IPS-18c (cell line): ENCODE results near the gene ACADL.
"Not testable (repeated sequence)": the region's sequence is repeated elsewhere in the genome, so short reads cannot be mapped to it uniquely, and the experiment has no call there.

Source experiments
- H3K4me3 ChIP-seq: 2 replicates; pipeline ENCODE4 v1.7.0; 2013; ENCODE audit warnings: low read depth, mild to moderate bottlenecking, low read length, moderate library complexity; ENCODE audit not compliant: insufficient read depth
- H3K9me3 ChIP-seq: one replicate; pipeline ENCODE4 v1.6.1; 2013; ENCODE audit warnings: mild to moderate bottlenecking, low read length, moderate library complexity; ENCODE audit not compliant: control insufficient read depth, insufficient read depth

ACADL gene

GRCh38 chr2:210180477-210180876 lies 44.8 kb downstream of the ACADL start:
- peaks cover 3% of the 10 kb centered on the region for H3K9me3 ChIP-seq
- H3K4me3 ChIP-seq: no peak overlapping the region

DNA sequence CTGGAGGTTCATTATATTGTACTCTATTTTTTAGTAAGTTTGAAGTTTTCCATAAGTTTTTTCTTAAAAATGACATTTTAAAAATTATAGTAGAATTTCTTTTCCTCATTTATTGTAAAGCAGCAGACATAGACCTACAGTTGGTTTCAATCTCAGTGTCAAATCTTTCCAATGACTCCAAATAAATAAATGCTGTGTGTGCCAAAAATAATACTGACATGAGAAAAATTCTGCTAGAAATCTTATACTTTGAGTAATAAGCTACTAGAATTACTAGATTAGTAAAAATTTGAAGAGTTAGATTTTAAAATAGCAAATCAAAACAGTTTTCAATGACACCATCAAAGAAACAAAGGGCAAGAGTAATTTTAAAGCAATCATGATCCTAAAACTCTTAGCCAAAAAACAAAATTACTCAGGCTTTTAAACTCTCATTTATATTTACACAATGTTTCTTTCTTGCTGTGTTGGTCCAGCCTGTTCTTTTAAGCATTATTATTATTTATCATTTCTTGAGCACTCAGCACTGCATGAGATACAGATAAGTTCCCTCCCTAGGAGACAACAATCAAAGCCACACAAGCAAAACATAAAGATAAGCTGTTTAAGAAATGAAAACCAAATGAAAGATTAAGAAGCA lies 45.8 kb downstream of the ACADL start:
- no peaks in the 10 kb centered on the region for H3K9me3 ChIP-seq
- no peak overlapping the region for H3K4me3 ChIP-seq

DNA sequence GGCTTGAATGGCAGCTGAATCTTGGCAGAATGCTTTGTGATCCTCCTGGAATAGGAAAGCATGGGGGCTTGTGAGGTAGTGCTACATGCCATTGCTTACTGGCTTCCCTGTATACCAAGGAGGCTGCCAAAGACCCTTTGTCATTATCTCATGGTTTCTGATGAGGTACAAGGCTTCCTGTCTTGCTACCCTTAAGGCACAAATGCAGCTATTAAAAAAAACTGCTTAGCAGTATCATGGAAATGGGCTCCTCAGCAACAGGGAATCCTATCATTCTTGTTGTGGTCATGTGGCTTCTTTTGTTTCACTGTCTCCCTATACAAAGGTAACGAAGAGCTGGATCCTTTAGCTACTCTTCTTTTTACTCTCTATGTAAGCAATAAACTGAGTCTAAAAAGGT lies 47.5 kb downstream of the ACADL start:
- Histone ChIP-seq H3K9me3 (no peaks in the 10 kb centered on the region), H3K4me3 (no peak overlapping the region)

- not testable (repeated sequence) for H3K4me3 ChIP-seq, H3K9me3 ChIP-seq
Observed at GRCh38 chr2:210177115-210177514, 48.1 kb downstream of the ACADL start.

GRCh38 chr2:210174086-210174485 lies 51.2 kb downstream of the ACADL start:
- H3K4me3 ChIP-seq: no peak overlapping the region
- no peaks in the 10 kb centered on the region for H3K9me3 ChIP-seq

DNA sequence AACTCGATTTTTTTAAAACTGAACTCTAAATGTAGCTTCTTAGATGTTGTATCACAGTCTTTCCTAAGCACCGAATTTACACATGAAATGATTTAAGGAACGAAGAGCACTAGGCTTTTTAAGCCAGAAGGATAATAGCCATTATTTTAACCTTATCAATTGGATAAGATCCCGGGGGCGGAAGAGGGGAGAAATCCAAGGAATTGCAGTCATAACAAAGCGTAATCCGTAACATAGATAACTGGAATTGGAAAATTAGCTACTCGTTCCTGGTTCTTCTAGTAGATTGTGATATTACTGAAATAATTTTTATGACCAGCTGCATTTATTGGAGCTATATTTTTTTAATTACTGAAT lies 53.0 kb downstream of the ACADL start:
- H3K4me3 ChIP-seq: peak overlapping the region; percentile 68; the same call in 1 of the 2 replicates
- H3K9me3 ChIP-seq: no peaks in the 10 kb centered on the region

- no peaks in the 10 kb centered on the region for H3K9me3 ChIP-seq
- peak within 1 kb of the TSS; percentile 91 for H3K4me3 ChIP-seq
Observed at GRCh38 chr2:210171309-210172218, 53.7 kb downstream of the ACADL start, which contains the start of gene KANSL1L. KANSL1L (minus strand) TSS chr2:210171409; CDS start chr2:210154582, 16,827 bp downstream.

- H3K4me3 ChIP-seq: peak overlapping the region; percentile 91
- H3K9me3 ChIP-seq: no peaks in the 10 kb centered on the region
Observed at GRCh38 chr2:210170446-210171303, 54.6 kb downstream of the ACADL start.

DNA sequence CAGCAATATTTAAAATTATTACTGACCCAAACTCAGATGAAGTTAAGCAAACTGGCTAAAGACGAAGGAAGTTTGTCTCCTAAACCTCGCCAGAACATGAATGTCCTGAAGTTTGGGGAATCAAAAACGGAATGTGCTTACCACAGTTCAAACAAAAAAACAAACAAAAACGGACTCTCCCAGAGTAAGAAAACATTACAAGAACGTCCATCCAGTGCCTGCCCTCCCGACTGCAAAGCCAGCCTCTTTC lies 55.1 kb downstream of the ACADL start:
- Histone ChIP-seq H3K4me3 (peak overlapping the region; percentile 91), H3K9me3 (no peaks in the 10 kb centered on the region)

- Histone ChIP-seq H3K4me3 (peak overlapping the region; percentile 91), H3K9me3 (no peaks in the 10 kb centered on the region)
Observed at GRCh38 chr2:210169516-210170195, 55.6 kb downstream of the ACADL start.

GRCh38 chr2:210167227-210167626 lies 58.0 kb downstream of the ACADL start:
- no peak overlapping the region for H3K4me3 ChIP-seq

DNA sequence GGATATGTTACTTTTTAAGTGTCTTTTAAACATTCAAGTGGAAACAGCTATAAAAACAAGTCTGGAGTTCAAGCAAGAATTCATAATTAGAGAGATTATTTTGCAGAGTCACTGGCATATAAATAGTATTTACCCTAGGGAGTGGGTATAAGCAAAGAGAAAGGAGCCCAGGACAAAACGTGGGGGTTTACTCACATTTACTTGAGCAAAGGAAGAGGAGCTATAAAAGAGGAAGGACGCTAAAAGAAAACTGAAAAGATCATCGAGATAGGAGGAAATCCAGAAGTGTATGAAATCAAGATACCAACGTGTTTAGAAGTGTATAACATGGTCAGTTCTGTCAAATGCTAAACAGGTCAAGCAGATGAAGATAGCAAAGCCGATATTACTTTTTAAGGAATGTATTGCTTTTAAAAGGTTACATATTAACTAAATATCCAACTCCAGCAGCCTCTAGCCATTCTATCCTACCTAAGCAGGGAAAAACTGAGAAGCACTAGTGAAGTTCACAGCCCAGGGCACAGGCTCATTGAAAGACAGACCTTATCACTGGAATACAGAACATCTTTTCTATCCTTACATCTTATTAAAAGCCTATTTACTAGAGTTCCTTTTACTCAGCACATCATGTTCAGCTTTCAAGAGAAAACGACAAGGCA lies 62.7 kb downstream of the ACADL start:
- H3K4me3 ChIP-seq: no peak overlapping the region
- H3K9me3 ChIP-seq: no peaks in the 10 kb centered on the region

More at GRCh38 chr2:210167227-210167626, 58.0 kb downstream of the ACADL start:
- no peaks in the 10 kb centered on the region for H3K9me3 ChIP-seq

DNA sequence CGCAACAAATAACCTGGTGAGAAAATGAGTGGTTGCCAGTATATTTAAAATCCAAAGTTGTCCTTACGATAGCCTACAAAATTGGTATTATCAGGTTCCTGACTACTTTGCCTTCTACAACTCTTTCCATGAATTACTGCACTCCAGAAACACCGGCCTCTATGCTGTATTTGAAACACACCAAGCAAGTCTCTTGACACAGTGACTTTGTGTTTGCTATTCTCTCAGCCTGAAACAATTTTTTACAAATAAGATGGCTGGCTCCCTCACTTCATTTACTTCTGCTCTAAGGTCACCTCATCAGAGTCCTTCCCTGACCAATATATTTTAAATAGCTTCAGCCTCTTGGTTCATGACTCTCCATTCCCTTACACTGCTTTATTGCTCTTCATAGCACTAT lies 66.2 kb downstream of the ACADL start:
- no peaks in the 10 kb centered on the region for H3K9me3 ChIP-seq
- H3K4me3 ChIP-seq: no peak overlapping the region

DNA sequence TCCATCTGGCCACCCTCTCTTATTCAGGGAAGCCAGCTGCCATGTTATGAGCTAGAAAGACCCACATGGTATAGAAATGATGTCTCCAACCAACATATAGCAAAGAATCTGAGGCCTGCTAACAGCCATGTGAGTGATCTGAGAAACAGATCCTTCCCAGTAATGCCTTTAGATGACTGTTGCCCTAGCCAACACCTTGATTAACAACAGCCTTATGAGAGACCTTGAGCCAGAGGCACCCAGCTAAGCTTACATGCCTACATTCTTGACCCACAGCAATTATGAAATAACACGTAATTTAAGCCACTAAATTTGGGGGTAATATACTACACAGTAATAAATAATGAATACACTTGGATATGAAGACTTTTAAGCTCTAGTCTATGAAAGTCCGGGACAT lies 67.0 kb downstream of the ACADL start:
- H3K9me3 ChIP-seq: no peaks in the 10 kb centered on the region
- no peak overlapping the region for H3K4me3 ChIP-seq

DNA sequence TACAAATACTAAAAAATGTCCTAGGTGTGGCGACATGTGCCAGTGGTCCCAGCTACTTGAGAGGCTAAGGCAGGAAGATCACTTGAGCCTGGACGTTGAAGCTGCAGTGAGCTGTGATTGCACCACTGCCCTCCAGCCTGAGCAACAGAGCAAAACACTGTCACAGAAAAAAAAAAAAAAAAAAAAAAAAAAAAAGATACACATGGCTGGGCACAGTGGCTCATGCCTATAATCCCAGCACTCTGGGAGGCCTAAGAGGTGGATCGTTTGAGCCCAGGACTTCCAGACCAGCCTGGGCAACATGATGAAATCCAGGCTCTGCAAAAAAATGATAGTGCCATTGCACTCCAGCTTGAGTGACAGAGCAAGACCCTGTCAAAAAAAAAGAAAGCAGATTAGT lies 67.7 kb downstream of the ACADL start:
- no peaks in the 10 kb centered on the region for H3K9me3 ChIP-seq
- no peak overlapping the region for H3K4me3 ChIP-seq

GRCh38 chr2:210147614-210148013 lies 77.6 kb downstream of the ACADL start:
- no peak overlapping the region for H3K4me3 ChIP-seq
- H3K9me3 ChIP-seq: no peaks in the 10 kb centered on the region
